A673 (cell line): Measurements from ENCODE around the gene MORN4. TPM values are rescaled to one million over a fixed set of nuclear protein-coding genes. Genes with fewer than 3 reads are reported as not detected.

ENCODE experiments used
- BruUV-seq: library from RNA; stranded (reverse); fragments of 400-500 nt; replicated peaks from 2 replicates; lab custom pipeline; 2021; lab: Mats Ljungman, UMichigan
- CTCF ChIA-PET: fragments of 300-600 bp; sonication (Branson Sonifier 250); formaldehyde crosslinking; loops from one replicate; lab custom pipeline; 2022; ENCODE audit warnings: antibody characterized with exemption; lab: Charles Lee
- POLR2A ChIA-PET: fragments of 300-600 bp; sonication (Branson Sonifier 250); formaldehyde crosslinking; loops from one replicate; lab custom pipeline; 2022; ENCODE audit warnings: antibody characterized with exemption; ENCODE audit not compliant: low non-redundant PET; lab: Charles Lee
- DNase-seq: peaks from one replicate; pipeline ENCODE4 v3.0.0-alpha.2; 2015; ENCODE audit warnings: low spot score
- H3K27ac ChIP-seq: fragments of 200-600 bp; sonication (generic); 2 replicates; pipeline ENCODE4 v1.5.1; 2016; ENCODE audit warnings: mixed run types, low read depth, mild to moderate bottlenecking, mixed read lengths, antibody characterized with exemption, low read length; ENCODE audit not compliant: poor library complexity, severe bottlenecking
- H3K27me3 ChIP-seq: fragments of 200-600 bp; sonication (generic); replicated peaks from 2 replicates; pipeline ENCODE4 v1.6.1; 2017; ENCODE audit warnings: mixed run types, low read depth, mild to moderate bottlenecking, mixed read lengths, antibody characterized with exemption, low read length; ENCODE audit not compliant: insufficient read depth, poor library complexity
- H3K36me3 ChIP-seq: fragments of 200-600 bp; sonication (generic); 2 replicates; pipeline ENCODE4 v1.6.1; 2016; ENCODE audit warnings: mixed run types, mild to moderate bottlenecking, mixed read lengths, antibody characterized with exemption, low read length; ENCODE audit not compliant: insufficient read depth, poor library complexity, severe bottlenecking
- H3K4me1 ChIP-seq: fragments of 200-600 bp; sonication (generic); 2 replicates; pipeline ENCODE4 v1.6.1; 2017; ENCODE audit warnings: mixed run types, mild to moderate bottlenecking, mixed read lengths, antibody characterized with exemption, low read length; ENCODE audit not compliant: insufficient read depth, poor library complexity, severe bottlenecking
- H3K4me3 ChIP-seq: fragments of 200-600 bp; sonication (generic); 2 replicates; pipeline ENCODE4 v1.5.1; 2016; ENCODE audit warnings: low read depth, mixed run types, mild to moderate bottlenecking, mixed read lengths, low read length; ENCODE audit not compliant: poor library complexity, severe bottlenecking
- H3K9me3 ChIP-seq: fragments of 200-600 bp; sonication (generic); 2 replicates; pipeline ENCODE4 v1.6.1; 2016; ENCODE audit warnings: mixed run types, low read depth, mild to moderate bottlenecking, mixed read lengths, antibody characterized with exemption, low read length; ENCODE audit not compliant: poor library complexity, severe bottlenecking
- CTCF ChIP-seq: fragments of 300-800, 200-600 bp; sonication (generic); conservative IDR thresholded peaks from 2 replicates; pipeline ENCODE4 v1.5.1; 2017; ENCODE audit warnings: low read depth, mild to moderate bottlenecking, antibody characterized with exemption, low read length, moderate library complexity, mixed read lengths
- EZH2 ChIP-seq: fragments of 200-600 bp; sonication (generic); IDR thresholded peaks from 2 replicates; pipeline ENCODE4 v1.6.1; 2017; ENCODE audit warnings: borderline replicate concordance, low read depth, mild to moderate bottlenecking, mixed read lengths, antibody characterized with exemption, low read length; ENCODE audit not compliant: poor library complexity, severe bottlenecking
- intact Hi-C: fragments of 100-400 bp; cut with micrococcal nuclease; formaldehyde crosslinking; loops from one replicate; pipeline ENCODE4 v1.10.0; 2022; ENCODE audit not compliant: unreplicated experiment
- total RNA-seq: library from RNA; stranded (reverse); gene quantifications from 2 replicates; pipeline ENCODE4 v1.2.3, GENCODE V29; 2021

MORN4 gene
- total RNA-seq, 1 experiment from 2014 or later, result 8.4 TPM

GRCh38 chr10:97669571-97669970 is 36.3 kb upstream of the MORN4 start:
- ChIA-PET CTCF (no interaction called here), POLR2A (no interaction called here)
- no peak for DNase-seq
- H3K27ac ChIP-seq, result no peak overlapping the region
- no peak for TF ChIP-seq CTCF
- no peak for TF ChIP-seq EZH2
- no TSS peak for BruUV-seq
- H3K4me3 ChIP-seq, result no peak overlapping the region
- intact Hi-C loops, result no loop called here
- H3K4me1 ChIP-seq, result no peaks in the 10 kb centered on the region
- H3K36me3 ChIP-seq, result peaks cover 30% of the 10 kb centered on the region
- no peaks in the 10 kb centered on the region for H3K9me3 ChIP-seq
- no peaks in the 10 kb centered on the region for H3K27me3 ChIP-seq

GRCh38 chr10:97667463-97667862 is 34.2 kb upstream of the MORN4 start:
- peaks cover 34% of the 10 kb centered on the region for H3K36me3 ChIP-seq
- H3K27ac ChIP-seq, result no peak overlapping the region
- H3K9me3 ChIP-seq, result no peaks in the 10 kb centered on the region
- H3K27me3 ChIP-seq, result no peaks in the 10 kb centered on the region
- no TSS peak for BruUV-seq
- no peak overlapping the region for H3K4me3 ChIP-seq
- ChIA-PET CTCF (no interaction called here), POLR2A (no interaction called here)
- no peak for DNase-seq
- TF ChIP-seq EZH2, result no peak
- TF ChIP-seq CTCF, result no peak
- H3K4me1 ChIP-seq, result no peaks in the 10 kb centered on the region
- intact Hi-C loops, result no loop called here

- ChIA-PET CTCF (no interaction called here), POLR2A (no interaction called here)
- Histone ChIP-seq H3K9me3 (no peaks in the 10 kb centered on the region), H3K27me3 (no peaks in the 10 kb centered on the region), H3K4me1 (no peaks in the 10 kb centered on the region), H3K36me3 (peaks cover 32% of the 10 kb centered on the region), H3K4me3 (no peak overlapping the region), H3K27ac (no peak overlapping the region)
- DNase-seq, result no peak
- TF ChIP-seq CTCF, result no peak
- no peak for TF ChIP-seq EZH2
- no TSS peak for BruUV-seq
- intact Hi-C loops, result no loop called here
These were observed 33.7 kb upstream of the MORN4 start for GRCh38 chr10:97666992-97667391.
